Measurements from ENCODE around the gene ZNF236.

Gene ZNF236

DNA sequence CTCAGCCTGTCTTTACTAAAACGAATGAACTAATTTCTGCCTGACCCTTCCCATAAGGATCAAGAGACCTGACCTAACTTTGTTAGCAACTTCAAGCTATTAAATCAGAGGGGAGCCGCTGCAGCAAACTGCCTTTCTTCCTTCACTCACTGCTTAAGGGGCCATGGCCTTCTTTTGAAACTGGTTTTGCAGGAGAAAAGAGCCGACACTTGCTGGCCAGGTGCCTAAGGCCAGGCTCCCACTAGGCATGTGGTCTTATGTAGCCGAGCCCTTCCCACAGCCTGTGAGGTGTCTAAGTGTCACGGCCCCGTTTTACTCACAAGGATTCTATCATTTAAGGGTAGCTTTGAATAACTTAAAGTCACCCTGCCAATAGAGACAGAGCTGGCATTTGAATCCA is 130.8 kb downstream of the ZNF236 start:
- peak overlapping the region; percentile 42 to 48 for H3K27ac ChIP-seq
- no peak for DNase-seq
- no peaks in the 10 kb centered on the region for H3K9me3 ChIP-seq
- no peak overlapping the region for H3K4me3 ChIP-seq
- intact Hi-C loops (cut with DNase I; ENCODE audit: low total_unique reads) = no loop called here
- H3K4me1 ChIP-seq = peaks cover 0 to 13% (median 5%) of the 10 kb centered on the region in 4 donors
- no peaks in the 10 kb centered on the region for H3K27me3 ChIP-seq
- H3K36me3 ChIP-seq = peaks cover 25 to 60% (median 32%) of the 10 kb centered on the region in 3 donors
- TF ChIP-seq, protein P1, sequence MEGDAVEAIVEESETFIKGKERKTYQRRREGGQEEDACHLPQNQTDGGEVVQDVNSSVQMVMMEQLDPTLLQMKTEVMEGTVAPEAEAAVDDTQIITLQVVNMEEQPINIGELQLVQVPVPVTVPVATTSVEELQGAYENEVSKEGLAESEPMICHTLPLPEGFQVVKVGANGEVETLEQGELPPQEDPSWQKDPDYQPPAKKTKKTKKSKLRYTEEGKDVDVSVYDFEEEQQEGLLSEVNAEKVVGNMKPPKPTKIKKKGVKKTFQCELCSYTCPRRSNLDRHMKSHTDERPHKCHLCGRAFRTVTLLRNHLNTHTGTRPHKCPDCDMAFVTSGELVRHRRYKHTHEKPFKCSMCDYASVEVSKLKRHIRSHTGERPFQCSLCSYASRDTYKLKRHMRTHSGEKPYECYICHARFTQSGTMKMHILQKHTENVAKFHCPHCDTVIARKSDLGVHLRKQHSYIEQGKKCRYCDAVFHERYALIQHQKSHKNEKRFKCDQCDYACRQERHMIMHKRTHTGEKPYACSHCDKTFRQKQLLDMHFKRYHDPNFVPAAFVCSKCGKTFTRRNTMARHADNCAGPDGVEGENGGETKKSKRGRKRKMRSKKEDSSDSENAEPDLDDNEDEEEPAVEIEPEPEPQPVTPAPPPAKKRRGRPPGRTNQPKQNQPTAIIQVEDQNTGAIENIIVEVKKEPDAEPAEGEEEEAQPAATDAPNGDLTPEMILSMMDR (IDR thresholded peaks at IDR 0.05) = no peak

DNA sequence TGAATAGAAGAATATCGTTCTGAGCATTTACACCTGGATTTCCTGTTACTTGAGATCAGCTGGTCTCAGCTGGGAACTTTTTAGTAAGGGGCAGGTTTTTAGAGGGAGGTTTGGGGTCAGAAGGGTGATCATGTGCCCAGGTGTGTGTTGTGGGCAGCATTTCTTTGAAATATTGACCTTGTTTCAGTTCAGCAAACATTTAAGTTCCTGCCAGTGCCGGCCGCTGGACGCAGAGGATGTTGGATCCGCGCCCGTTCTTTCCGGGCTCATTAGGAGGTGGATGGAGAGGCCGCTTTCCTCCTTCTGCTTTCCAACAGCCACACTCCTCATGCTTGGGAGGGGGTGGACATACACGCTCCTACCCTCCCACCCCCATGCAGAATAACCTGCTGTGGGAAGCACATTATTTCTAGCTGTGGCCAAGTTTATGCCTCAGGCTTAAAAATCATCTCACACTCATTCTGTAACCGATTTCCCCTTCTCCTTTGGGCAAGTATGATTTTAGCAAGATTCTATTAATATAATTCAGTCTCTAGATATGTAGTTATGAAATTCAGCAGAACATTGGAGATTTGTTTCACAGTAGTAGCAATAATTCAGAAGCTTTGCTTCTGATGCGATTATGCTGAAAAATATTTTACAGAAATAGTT is 131.4 kb downstream of the ZNF236 start:
- peaks cover 21 to 60% (median 30%) of the 10 kb centered on the region in 3 donors for H3K36me3 ChIP-seq
- peak overlapping the region; percentile 42 to 48 for H3K27ac ChIP-seq
- TF ChIP-seq, protein P1 (IDR thresholded peaks at IDR 0.05) = no peak
- peak; percentile 69 to 78 for DNase-seq
- no peaks in the 10 kb centered on the region for H3K9me3 ChIP-seq
- peaks cover 0 to 15% (median 5%) of the 10 kb centered on the region in 4 donors for H3K4me1 ChIP-seq
- H3K4me3 ChIP-seq = no peak overlapping the region
- intact Hi-C loops (cut with DNase I; ENCODE audit: low total_unique reads) = no loop called here
- H3K27me3 ChIP-seq = no peaks in the 10 kb centered on the region

DNA sequence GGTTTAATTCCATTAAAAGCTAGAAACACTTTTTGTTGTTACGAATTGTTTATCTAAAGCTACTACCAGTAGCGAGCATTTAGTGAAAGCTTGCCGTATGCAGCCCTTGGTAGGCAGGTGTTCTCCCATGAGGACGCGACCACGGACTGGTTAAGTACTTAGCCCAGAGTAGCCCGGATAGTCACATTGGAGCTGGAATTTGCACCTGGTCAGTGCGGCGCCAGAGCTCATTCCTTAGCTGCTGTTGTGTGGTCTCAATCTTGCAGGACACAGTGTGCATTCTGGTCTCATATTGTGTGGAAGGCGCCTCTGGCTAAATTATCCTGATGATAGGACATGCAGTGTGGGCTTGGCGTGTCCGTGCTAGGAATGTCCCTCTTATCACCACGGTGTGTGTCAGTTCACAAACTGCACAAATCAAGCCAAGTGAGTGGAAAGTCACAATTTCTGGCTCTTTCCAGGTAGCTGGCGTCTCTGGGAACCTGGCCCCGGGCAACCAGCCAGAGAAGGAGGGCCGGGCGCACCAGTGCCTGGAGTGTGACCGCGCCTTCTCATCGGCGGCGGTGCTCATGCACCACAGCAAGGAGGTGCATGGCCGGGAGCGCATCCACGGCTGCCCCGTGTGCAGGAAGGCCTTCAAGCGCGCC is 133.3 kb downstream of the ZNF236 start:
- no peak for DNase-seq

DNA sequence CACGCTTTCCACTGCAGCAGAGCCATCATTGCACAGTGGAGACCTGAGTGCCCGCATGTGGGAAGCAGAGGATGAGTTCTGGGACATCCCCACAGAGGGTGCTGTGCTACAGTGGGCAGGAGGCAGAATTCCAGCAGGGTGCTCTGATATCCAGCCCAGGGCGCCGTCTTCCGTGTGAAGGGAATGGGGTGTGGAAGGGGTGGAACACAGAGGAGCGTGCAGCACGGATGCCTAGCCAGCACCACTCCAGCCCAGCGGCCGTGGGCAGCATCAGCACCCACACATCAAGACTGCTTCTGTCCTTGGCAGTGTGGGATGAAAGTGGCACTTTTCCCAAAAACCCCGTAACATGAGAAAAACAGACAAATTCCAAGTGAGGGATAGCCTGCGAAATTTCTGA is 134.3 kb downstream of the ZNF236 start:
- H3K36me3 ChIP-seq = peaks cover 36 to 72% (median 48%) of the 10 kb centered on the region in 3 donors
- intact Hi-C loops (cut with DNase I; ENCODE audit: low total_unique reads) = no loop called here

More for the DNA sequence above, 133.3 kb downstream of the ZNF236 start:
- Histone ChIP-seq H3K27me3 (no peaks in the 10 kb centered on the region), H3K36me3 (peaks cover 29 to 70% (median 40%) of the 10 kb centered on the region in 3 donors), H3K4me3 (no peak overlapping the region), H3K27ac (no peak overlapping the region), H3K4me1 (peaks cover 0 to 18% (median 5%) of the 10 kb centered on the region in 4 donors), H3K9me3 (no peaks in the 10 kb centered on the region)
- TF ChIP-seq, protein P1 (IDR thresholded peaks at IDR 0.05) = no peak
- intact Hi-C loops (cut with DNase I; ENCODE audit: low total_unique reads) = no loop called here

DNA sequence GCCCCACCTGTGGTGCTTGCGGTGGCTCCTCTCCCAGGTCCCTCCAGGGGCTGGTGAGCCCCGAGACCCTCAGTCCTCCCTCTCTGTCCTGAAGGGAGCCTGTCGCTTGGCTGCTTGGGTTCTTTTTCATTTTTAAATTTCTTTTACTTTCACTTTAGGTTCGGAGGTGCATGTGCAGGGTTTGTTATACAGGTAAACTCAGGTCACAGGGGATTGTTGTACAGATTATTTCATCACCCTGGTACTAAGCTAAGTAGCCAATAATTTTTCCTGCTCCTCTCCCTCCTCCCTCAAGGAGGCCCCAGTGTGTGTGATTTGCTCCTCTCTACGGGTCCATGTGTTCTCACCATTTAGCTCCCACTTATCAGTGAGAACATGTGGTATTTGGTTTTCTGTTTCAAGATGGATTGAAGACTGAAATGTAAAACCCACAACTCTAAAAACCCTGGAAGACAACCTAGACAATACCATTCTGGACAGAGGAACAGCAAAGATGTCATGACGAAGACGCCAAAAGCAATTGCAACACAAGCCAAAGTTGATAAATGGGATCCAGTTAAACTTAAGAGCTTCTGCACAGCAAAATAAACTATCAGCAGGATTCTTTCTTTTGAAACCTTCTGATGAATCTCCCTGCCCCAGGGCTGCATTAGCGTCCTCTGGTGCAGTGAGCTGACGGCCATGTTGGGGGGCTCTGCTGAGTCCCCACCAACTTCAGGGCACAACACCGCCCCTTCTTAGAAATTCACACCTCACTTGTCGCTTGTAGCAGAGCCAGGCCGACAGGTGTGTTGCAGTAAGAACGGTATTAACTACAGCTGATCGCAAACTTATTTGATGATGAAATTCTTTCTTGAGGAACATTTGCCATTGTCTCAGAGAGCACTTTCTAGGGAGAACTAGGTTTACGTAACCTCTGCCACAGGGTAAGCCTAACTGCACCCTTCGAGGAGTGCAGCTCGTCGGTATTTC is 135.3 kb downstream of the ZNF236 start:
- TF ChIP-seq, protein P1 (IDR thresholded peaks at IDR 0.05) = no peak
- Histone ChIP-seq H3K27ac (no peak overlapping the region), H3K27me3 (no peaks in the 10 kb centered on the region), H3K4me3 (no peak overlapping the region), H3K4me1 (peaks cover 0 to 17% (median 5%) of the 10 kb centered on the region in 4 donors), H3K9me3 (no peaks in the 10 kb centered on the region), H3K36me3 (peaks cover 42 to 65% (median 43%) of the 10 kb centered on the region in 3 donors)
- intact Hi-C loops (cut with DNase I; ENCODE audit: low total_unique reads) = no loop called here
- no peak for DNase-seq

More for the DNA sequence above, 134.3 kb downstream of the ZNF236 start:
- TF ChIP-seq, protein P1 (IDR thresholded peaks at IDR 0.05) = no peak
- Histone ChIP-seq H3K9me3 (no peaks in the 10 kb centered on the region), H3K4me1 (peaks cover 0 to 18% (median 5%) of the 10 kb centered on the region in 4 donors), H3K27ac (no peak overlapping the region), H3K27me3 (no peaks in the 10 kb centered on the region), H3K4me3 (no peak overlapping the region)
- no peak for DNase-seq
